T-cell (primary cell): ENCODE measurements around the gene CBX6. TPM values are rescaled to one million over a fixed set of nuclear protein-coding genes. Genes with fewer than 3 reads are reported as not detected.

Source experiments
- ATAC-seq, 4 experiments: fragments of 200-7000 bp in 3 of 4; fragments of 150-1000 bp in 1 of 4; cut with Tn5 transposase; replicated peaks in 1 of 4; 1 replicate in 3 of 4; 2 replicates in 1 of 4; pipeline ENCODE4 v1.10.0; 2021; ENCODE audit warnings: moderate library complexity in 3 of 4, mild to moderate bottlenecking in 2 of 4, moderate number of reproducible peaks in 1 of 4
- CTCF ChIA-PET, 2 donors: fragments of 300-600 bp; sonication (Branson Sonifier 250); formaldehyde crosslinking; loops; one replicate each; lab custom pipeline; 2022; ENCODE audit warnings: antibody characterized with exemption in 2 of 2; lab: Charles Lee
- POLR2A ChIA-PET, 2 donors: fragments of 300-600 bp; sonication (Branson Sonifier 250); formaldehyde crosslinking; loops; one replicate each; lab custom pipeline; 2022; ENCODE audit warnings: antibody characterized with exemption in 2 of 2; lab: Charles Lee
- DNase-seq, 35 experiments: peaks; one replicate each; pipeline versions ENCODE4 v3.0.0 to v3.0.0-alpha.2; 2013 to 2023
- H3K27ac ChIP-seq: one replicate; pipeline ENCODE4 v1.5.1; 2013; ENCODE audit warnings: low read length
- H3K27me3 ChIP-seq, 2 experiments: replicated peaks in 1 of 2; 1 replicate in 1 of 2; 2 replicates in 1 of 2; pipeline versions ENCODE4 v1.6.1 to v1.7.0; 2013; ENCODE audit warnings: low read length in 1 of 2, mixed read lengths in 1 of 2; ENCODE audit not compliant: control insufficient read depth in 2 of 2, insufficient read depth in 2 of 2; ENCODE audit errors: extremely low read depth in 1 of 2
- H3K36me3 ChIP-seq, 2 donors: 1 replicate in 1 of 2; 2 replicates in 1 of 2; pipeline versions ENCODE4 v1.6.1 to v1.7.0; 2013; ENCODE audit warnings: low read length in 1 of 2; ENCODE audit not compliant: control insufficient read depth in 2 of 2, insufficient read depth in 1 of 2; ENCODE audit errors: extremely low read depth in 1 of 2
- H3K4me1 ChIP-seq, 2 experiments: 1 replicate in 1 of 2; 2 replicates in 1 of 2; pipeline versions ENCODE4 v1.6.1 to v1.7.0; 2013; ENCODE audit warnings: low read length in 2 of 2, mixed read lengths in 1 of 2; ENCODE audit not compliant: insufficient read depth in 2 of 2, control insufficient read depth in 1 of 2; ENCODE audit errors: extremely low read depth in 1 of 2
- H3K4me3 ChIP-seq, 2 donors: 1 replicate in 1 of 2; 2 replicates in 1 of 2; pipeline versions ENCODE4 v1.5.1 to v1.7.0; 2013; ENCODE audit warnings: mild to moderate bottlenecking in 2 of 2, low read length in 1 of 2, moderate library complexity in 1 of 2; ENCODE audit not compliant: control insufficient read depth in 1 of 2; ENCODE audit errors: extremely low read depth in 1 of 2
- H3K9me3 ChIP-seq: 2 replicates; pipeline ENCODE4 v1.7.0; 2013
- H3K27ac Mint-ChIP-seq, 2 donors: one replicate each; pipeline ENCODE4 v1.8.0; 2020 to 2021; ENCODE audit warnings: mild to moderate bottlenecking in 2 of 2, mixed read lengths in 2 of 2
- H3K27me3 Mint-ChIP-seq, 2 donors: one replicate each; pipeline ENCODE4 v1.8.0; 2021 to 2022; ENCODE audit warnings: mixed read lengths in 2 of 2
- H3K36me3 Mint-ChIP-seq: one replicate; pipeline ENCODE4 v1.8.0; 2021; ENCODE audit warnings: mixed read lengths
- H3K4me1 Mint-ChIP-seq, 3 donors: one replicate each; pipeline ENCODE4 v1.8.0; 2020 to 2022; ENCODE audit warnings: mixed read lengths in 3 of 3, mild to moderate bottlenecking in 1 of 3
- H3K4me3 Mint-ChIP-seq, 3 donors: one replicate each; pipeline ENCODE4 v1.8.0; 2020 to 2022; ENCODE audit warnings: mild to moderate bottlenecking in 3 of 3, mixed read lengths in 3 of 3, moderate library complexity in 3 of 3
- H3K9me3 Mint-ChIP-seq, 3 donors: one replicate each; pipeline ENCODE4 v1.8.0; 2020 to 2022; ENCODE audit warnings: mixed read lengths in 3 of 3
- WGBS: methylation state at CpG from one replicate; pipeline ENCODE4 v1.1.5; 2013; ENCODE audit warnings: missing lambda C conversion rate; ENCODE audit not compliant: insufficient coverage; 5-methylcytosine and 5-hydroxymethylcytosine counted together
- total RNA-seq, 35 experiments: library from RNA in 6 of 35; stranded (reverse) in 6 of 35; fragments of 120-200 nt in 1 of 35; gene quantifications; one replicate each; pipeline versions ENCODE4 v1.2.1 to v1.2.4 and lab custom pipeline; 2013 to 2026

CBX6 gene
- total RNA-seq, 5 donors from 2014 or later (not counting 1 experiment from before 2014, with no cell fraction given): 41.2 to 92.0 (median 87.1) TPM

DNA sequence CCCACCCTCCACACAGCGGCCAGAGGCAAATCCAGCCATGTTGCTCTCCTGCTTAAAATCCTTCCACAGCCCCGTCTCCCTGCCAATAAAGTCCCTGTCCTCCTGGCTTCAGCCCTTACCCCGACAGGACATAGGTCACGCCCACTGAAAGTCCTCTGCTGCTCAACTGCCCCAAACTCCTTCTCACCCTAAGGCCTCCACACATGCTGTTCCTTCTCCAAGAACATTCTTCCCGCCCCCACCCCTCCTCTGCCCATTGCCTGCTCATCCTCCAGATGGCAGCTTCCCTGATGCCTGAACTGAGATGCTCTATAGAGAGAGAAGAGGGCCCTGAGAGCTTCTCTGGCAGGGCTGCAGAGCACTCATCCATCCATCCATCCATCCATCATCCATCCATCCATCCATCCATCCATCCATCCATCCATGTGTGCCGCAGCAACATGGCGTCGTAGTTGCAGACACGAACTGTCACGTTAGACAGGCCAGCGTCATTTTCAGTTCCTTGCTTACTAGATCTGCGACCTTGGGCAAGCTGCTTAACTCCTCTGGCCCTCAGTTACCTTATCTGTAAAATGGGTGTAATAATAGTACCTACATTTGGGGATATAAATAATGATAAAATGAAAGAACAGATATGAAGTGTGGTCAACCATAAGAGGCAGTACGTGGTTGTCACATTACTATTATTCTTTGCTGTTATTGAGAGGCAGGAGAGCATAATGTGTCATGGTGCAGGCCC, 37.6 kb downstream of the CBX6 start:
- H3K4me3 ChIP-seq: no peak overlapping the region
- peaks cover 0 to 3% (median 0%) of the 10 kb centered on the region in 3 donors for H3K4me1 Mint-ChIP-seq
- no peaks in the 10 kb centered on the region for H3K36me3 Mint-ChIP-seq
- H3K4me3 Mint-ChIP-seq: no peak overlapping the region
- no peaks in the 10 kb centered on the region for H3K36me3 ChIP-seq
- H3K27ac Mint-ChIP-seq: no peak overlapping the region
- H3K27me3 Mint-ChIP-seq: peaks cover 0 to 4% of the 10 kb centered on the region in 2 donors
- no peak for ATAC-seq
- H3K4me1 ChIP-seq: no peaks in the 10 kb centered on the region
- H3K9me3 ChIP-seq: no peaks in the 10 kb centered on the region
- no peaks in the 10 kb centered on the region for H3K9me3 Mint-ChIP-seq
- no peak for DNase-seq
- ChIA-PET POLR2A (no interaction called here), CTCF (no interaction called here)
- no peak overlapping the region for H3K27ac ChIP-seq
- H3K27me3 ChIP-seq: peaks cover 0 to 12% of the 10 kb centered on the region in 2 experiments
- 79% methylated on average over 8 of the region's 13 CpGs for WGBS

DNA sequence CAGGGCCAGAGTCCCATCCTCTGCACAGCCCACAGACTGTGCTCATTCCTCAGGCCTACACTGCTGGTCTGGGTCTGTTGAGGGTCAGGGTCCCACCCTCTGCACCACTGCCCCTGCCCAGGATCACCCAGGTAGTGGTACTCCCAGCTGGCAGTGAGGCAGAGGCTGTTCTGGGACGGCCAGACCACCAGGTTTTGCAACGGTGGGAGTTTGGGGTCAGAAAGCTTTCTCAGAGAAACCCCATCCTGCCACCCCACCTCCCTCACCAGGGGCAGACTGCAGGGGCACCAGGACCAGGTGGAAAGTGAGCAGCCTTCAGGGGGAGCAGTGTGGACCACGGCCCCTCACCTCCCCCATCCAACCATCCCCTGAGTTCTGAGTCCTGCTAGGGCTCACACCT, 39.0 kb downstream of the CBX6 start:
- H3K27ac Mint-ChIP-seq: no peak overlapping the region
- H3K27ac ChIP-seq: no peak overlapping the region
- CTCF ChIA-PET: no interaction called here
- H3K36me3 ChIP-seq: no peaks in the 10 kb centered on the region
- H3K4me3 ChIP-seq: no peak overlapping the region
- WGBS: no CpG with 5 or more reads among the region's 3 CpGs
- H3K27me3 Mint-ChIP-seq: peaks cover 0 to 2% of the 10 kb centered on the region in 2 donors
- no peaks in the 10 kb centered on the region for H3K36me3 Mint-ChIP-seq
- H3K9me3 Mint-ChIP-seq: no peaks in the 10 kb centered on the region
- no peak overlapping the region for H3K4me3 Mint-ChIP-seq
- H3K9me3 ChIP-seq: no peaks in the 10 kb centered on the region
- POLR2A ChIA-PET: no interaction called here
- no peaks in the 10 kb centered on the region for H3K4me1 ChIP-seq
- H3K4me1 Mint-ChIP-seq: no peaks in the 10 kb centered on the region
- DNase-seq: no peak
- peaks cover 0 to 13% of the 10 kb centered on the region in 2 experiments for H3K27me3 ChIP-seq
- no peak for ATAC-seq

DNA sequence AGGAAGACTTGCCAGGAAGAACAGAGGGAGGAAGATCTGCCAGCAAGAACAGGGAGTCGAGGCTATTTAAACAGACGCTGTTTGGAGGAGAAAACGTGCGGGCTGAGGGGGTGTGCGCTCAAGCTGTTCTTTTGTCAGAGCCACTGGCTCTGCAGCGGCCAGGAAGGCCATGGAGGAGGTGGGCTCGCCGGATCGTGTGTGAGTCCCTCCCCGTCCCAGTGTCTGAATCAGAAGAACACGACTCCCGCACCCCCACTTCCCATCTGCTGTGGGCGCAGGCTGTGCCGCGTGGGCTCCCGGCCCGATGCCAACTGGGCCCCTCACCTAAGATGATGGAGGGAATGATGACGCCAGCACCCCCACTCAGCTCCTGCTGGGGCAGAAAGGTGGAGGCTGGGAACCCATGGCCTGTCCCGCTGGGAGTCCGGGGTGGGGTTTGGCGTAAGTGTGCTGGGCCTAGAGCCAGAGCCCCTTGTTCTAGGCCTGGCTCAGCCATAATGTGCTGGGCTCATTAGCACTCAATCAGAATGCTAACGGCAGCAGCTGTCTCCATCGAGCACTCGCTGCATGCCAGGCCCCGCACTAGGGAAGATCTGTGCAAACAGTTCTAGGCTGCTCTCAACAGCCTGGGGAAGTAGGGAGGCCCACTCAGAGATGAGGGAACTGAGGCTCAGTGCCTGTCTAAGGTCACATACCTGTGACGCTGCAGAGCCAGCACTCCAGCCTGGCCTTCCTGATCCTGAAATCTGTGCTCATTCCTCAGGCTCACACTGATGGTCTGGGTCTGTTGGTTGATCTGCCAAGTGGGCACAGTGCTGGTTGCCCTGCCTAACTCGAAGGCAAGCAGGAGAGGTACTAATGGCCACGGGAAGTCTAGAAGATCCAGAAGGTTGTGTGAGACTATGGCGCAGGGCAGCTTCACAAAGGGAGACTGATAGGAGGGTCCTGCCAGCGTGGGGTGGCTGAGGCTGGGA, 39.7 kb downstream of the CBX6 start:
- no peak overlapping the region for H3K27ac Mint-ChIP-seq
- peaks cover 0 to 2% of the 10 kb centered on the region in 2 donors for H3K27me3 Mint-ChIP-seq
- Histone ChIP-seq H3K27ac (no peak overlapping the region), H3K9me3 (no peaks in the 10 kb centered on the region), H3K4me3 (no peak overlapping the region), H3K36me3 (no peaks in the 10 kb centered on the region), H3K27me3 (peaks cover 0 to 12% of the 10 kb centered on the region in 2 experiments), H3K4me1 (no peaks in the 10 kb centered on the region)
- 86% methylated on average over 15 of the region's 30 CpGs for WGBS
- H3K4me1 Mint-ChIP-seq: no peaks in the 10 kb centered on the region
- no peak for DNase-seq
- ChIA-PET POLR2A (interaction anchor here in 1 of 2 donors (0.6 kb wide), 1 partner anchor 947 kb away, joined by 9 read pairs; no protein-coding TSS in a partner anchor), CTCF (no interaction called here)
- no peak for ATAC-seq
- H3K4me3 Mint-ChIP-seq: no peak overlapping the region
- H3K36me3 Mint-ChIP-seq: no peaks in the 10 kb centered on the region
- H3K9me3 Mint-ChIP-seq: no peaks in the 10 kb centered on the region

DNA sequence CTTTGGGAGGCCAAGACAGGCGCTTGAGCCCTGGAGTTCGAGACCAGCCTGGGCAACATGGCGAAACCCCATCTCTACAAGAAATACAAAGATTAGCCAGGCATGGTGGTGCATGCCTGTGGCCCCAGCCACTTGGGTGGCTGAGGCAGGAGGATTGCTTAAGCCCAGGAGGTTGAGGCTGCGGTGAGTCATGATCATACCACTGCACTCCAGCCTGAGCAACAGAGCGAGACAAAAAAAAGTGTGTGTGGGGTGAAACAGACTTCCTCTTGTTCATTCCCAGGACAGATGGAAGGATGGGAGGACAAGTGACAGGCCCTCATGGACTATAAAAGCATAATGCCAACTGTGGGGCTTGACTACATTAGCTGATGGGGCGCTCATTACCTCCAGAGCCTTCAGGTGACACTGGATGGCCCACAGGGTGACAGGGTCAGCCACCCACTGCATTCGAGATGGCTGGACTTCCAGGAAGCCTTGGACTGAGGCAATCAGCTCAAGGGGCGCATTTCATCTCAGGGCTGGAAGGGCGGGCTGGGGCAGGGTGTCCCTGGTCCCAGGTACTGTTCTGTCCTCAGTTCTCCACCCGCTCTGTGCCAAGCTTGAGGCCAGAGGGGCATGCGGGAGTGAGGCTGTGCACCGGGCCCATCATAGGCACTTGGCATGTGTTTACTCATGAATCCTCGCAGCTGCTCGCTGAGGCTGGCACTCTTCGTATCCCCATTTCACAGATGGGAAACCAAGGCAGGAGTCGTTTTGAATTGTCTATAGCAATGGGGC, 40.7 kb downstream of the CBX6 start:
- ATAC-seq (no peak), DNase-seq (no peak)
- Mint-ChIP-seq H3K27ac (no peak overlapping the region), H3K36me3 (no peaks in the 10 kb centered on the region), H3K9me3 (no peaks in the 10 kb centered on the region), H3K4me1 (no peaks in the 10 kb centered on the region), H3K27me3 (no peaks in the 10 kb centered on the region), H3K4me3 (no peak overlapping the region)
- Histone ChIP-seq H3K27me3 (peaks cover 0 to 12% of the 10 kb centered on the region in 2 experiments), H3K4me3 (no peak overlapping the region), H3K36me3 (no peaks in the 10 kb centered on the region), H3K9me3 (no peaks in the 10 kb centered on the region), H3K27ac (no peak overlapping the region), H3K4me1 (no peaks in the 10 kb centered on the region)
- 88% methylated on average over 13 of the region's 16 CpGs for WGBS
- ChIA-PET CTCF (interaction anchor here in 1 of 2 donors (0.6 kb wide), 1 partner anchor 1053 kb away, joined by 4 read pairs; no protein-coding TSS in a partner anchor), POLR2A (interaction anchor here in 1 of 2 donors (0.6 kb wide), 1 partner anchor 946 kb away, joined by 9 read pairs; no protein-coding TSS in a partner anchor)

DNA sequence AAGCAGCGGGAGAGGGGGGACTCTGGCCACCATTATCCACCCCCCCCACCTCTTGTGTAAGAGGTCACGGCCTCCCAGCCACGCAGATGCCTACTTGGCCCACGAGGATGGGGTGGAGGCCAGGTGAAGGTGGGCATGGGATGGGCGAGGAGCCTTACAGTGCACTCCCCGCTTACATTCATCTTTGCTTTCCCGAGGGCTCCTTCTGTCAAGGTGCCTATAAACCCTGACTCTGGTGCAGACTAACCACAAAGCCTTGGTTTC, 41.2 kb downstream of the CBX6 start:
- Histone ChIP-seq H3K4me3 (no peak overlapping the region), H3K36me3 (no peaks in the 10 kb centered on the region), H3K27me3 (peaks cover 0 to 11% of the 10 kb centered on the region in 2 experiments), H3K9me3 (no peaks in the 10 kb centered on the region), H3K27ac (no peak overlapping the region), H3K4me1 (no peaks in the 10 kb centered on the region)
- H3K27ac Mint-ChIP-seq: no peak overlapping the region
- no peak overlapping the region for H3K4me3 Mint-ChIP-seq
- ATAC-seq (no peak), DNase-seq (no peak)
- ChIA-PET CTCF (no interaction called here), POLR2A (interaction anchor here in 1 of 2 donors (0.6 kb wide), 1 partner anchor 713 kb away, joined by 14 read pairs; no protein-coding TSS in a partner anchor)
- WGBS: 66% methylated on average over 4 of the region's 7 CpGs
- no peaks in the 10 kb centered on the region for H3K9me3 Mint-ChIP-seq
- H3K27me3 Mint-ChIP-seq: no peaks in the 10 kb centered on the region
- no peaks in the 10 kb centered on the region for H3K4me1 Mint-ChIP-seq
- H3K36me3 Mint-ChIP-seq: no peaks in the 10 kb centered on the region
